Fibroblast of lung (primary cell): ENCODE measurements around the gene OR1I1. TPM values are rescaled to one million over a fixed set of nuclear protein-coding genes. Genes with fewer than 3 reads are reported as not detected.

Source experiments
- DNase-seq, 2 donors: peaks; one replicate each; pipeline versions ENCODE4 v3.0.0 to v3.0.0-alpha.2; 2010; ENCODE audit warnings: low read depth in 2 of 2
- H2AFZ ChIP-seq: 2 replicates; pipeline ENCODE4 v1.5.1; 2012; ENCODE audit warnings: low read length, control low read depth, inconsistent platforms
- H3K27ac ChIP-seq: 2 replicates; pipeline ENCODE4 v1.5.1; 2011; ENCODE audit warnings: low read length, control low read depth; ENCODE audit not compliant: insufficient read depth
- H3K27me3 ChIP-seq: 2 replicates; pipeline ENCODE4 v1.5.1; 2011; ENCODE audit warnings: mild to moderate bottlenecking, low read length; ENCODE audit not compliant: control insufficient read depth, insufficient read depth
- H3K36me3 ChIP-seq: 2 replicates; pipeline ENCODE4 v1.5.1; 2011; ENCODE audit warnings: low read length; ENCODE audit not compliant: control insufficient read depth, insufficient read depth
- H3K4me1 ChIP-seq: 2 replicates; pipeline ENCODE4 v1.5.1; 2011; ENCODE audit warnings: low read length; ENCODE audit not compliant: control insufficient read depth, insufficient read depth; ENCODE audit errors: extremely low read depth
- H3K4me2 ChIP-seq: 2 replicates; pipeline ENCODE4 v1.5.1; 2011; ENCODE audit warnings: low read length, control low read depth; ENCODE audit not compliant: insufficient read depth; ENCODE audit errors: extremely low read depth
- H3K4me3 ChIP-seq, 4 experiments: fragments of 200-600 bp in 1 of 4; sonication (generic) in 1 of 4; replicated peaks in 1 of 4; 2 replicates each; pipeline ENCODE4 v1.5.1; 2011 to 2016; ENCODE audit warnings: low read length in 4 of 4, low read depth in 3 of 4, mild to moderate bottlenecking in 3 of 4, control low read depth in 2 of 4, inconsistent platforms in 1 of 4, mixed read lengths in 1 of 4; ENCODE audit not compliant: insufficient read depth in 1 of 4; ENCODE audit errors: control extremely low read depth in 1 of 4
- H3K79me2 ChIP-seq: 2 replicates; pipeline ENCODE4 v1.5.1; 2012; ENCODE audit warnings: mild to moderate bottlenecking, low read length, inconsistent platforms; ENCODE audit not compliant: control insufficient read depth, insufficient read depth
- H3K9ac ChIP-seq: 2 replicates; pipeline ENCODE4 v1.5.1; 2011; ENCODE audit warnings: mild to moderate bottlenecking, low read length, control low read depth; ENCODE audit not compliant: insufficient read depth
- H3K9me3 ChIP-seq: 2 replicates; pipeline ENCODE4 v1.5.1; 2012; ENCODE audit warnings: low read depth, low read length; ENCODE audit not compliant: control insufficient read depth, insufficient read depth
- H4K20me1 ChIP-seq: 2 replicates; pipeline ENCODE4 v1.5.1; 2011; ENCODE audit warnings: low read length; ENCODE audit not compliant: control insufficient read depth, insufficient read depth; ENCODE audit errors: extremely low read depth
- EZH2 ChIP-seq: IDR thresholded peaks from 2 replicates; pipeline ENCODE4 v1.5.1; 2012; ENCODE audit warnings: low read length, control low read depth, mild to moderate bottlenecking; ENCODE audit errors: missing control alignments
- polyA plus RNA-seq, 2 donors: library from polyadenylated mRNA; depleted of rRNA in 1 of 2; stranded (reverse) in 1 of 2; unstranded in 1 of 2; fragments of >200 nt; gene quantifications; 2 replicates each; pipeline ENCODE4 v1.2.1, GENCODE V29; 2011 to 2012; ENCODE audit warnings: missing spikeins in 1 of 2
- total RNA-seq: library from RNA; depleted of rRNA; stranded (reverse); fragments of >200 nt; gene quantifications from 2 replicates; pipeline ENCODE4 v1.2.1, GENCODE V29; 2014
- TF ChIP-seq, protein P1 (sequence below), 2 donors: IDR thresholded peaks in 1 of 2; conservative IDR thresholded peaks in 1 of 2; 1 replicate in 1 of 2; 2 replicates in 1 of 2; pipeline ENCODE4 v1.5.1; 2011 to 2012; ENCODE audit warnings: low read length in 2 of 2, control low read depth in 1 of 2, inconsistent platforms in 1 of 2, low read depth in 1 of 2, mild to moderate bottlenecking in 1 of 2

Gene OR1I1
- total and polyA plus RNA-seq, 2 donors (not counting 1 experiment from before 2014, with no cell fraction given) = not detected

DNA sequence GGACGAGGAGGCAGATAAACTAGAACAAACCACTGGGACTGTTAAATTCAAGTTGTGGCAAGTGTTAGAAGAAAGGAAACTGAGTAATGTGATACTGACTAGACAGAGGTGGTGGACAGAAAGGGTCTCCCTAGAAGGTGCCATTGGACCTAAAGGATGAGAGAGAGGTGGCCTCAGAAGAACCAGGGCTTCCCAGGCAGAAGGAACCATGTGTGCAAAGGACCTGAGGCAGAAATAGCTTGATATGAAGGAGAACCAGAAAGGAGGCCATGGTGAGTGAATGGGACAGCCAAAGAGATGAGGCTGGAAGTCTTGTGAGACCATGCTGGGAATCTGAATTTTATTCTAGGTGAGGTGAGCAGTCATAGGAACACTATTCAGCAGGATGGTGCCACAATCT lies 22.4 kb downstream of the OR1I1 start:
- H3K9ac ChIP-seq = no peak overlapping the region
- peaks cover 5% of the 10 kb centered on the region for H3K27me3 ChIP-seq
- H3K79me2 ChIP-seq = peaks cover 22% of the 10 kb centered on the region
- no peak overlapping the region for H3K4me3 ChIP-seq
- H3K36me3 ChIP-seq = peaks cover 7% of the 10 kb centered on the region
- H4K20me1 ChIP-seq = no peaks in the 10 kb centered on the region
- DNase-seq = no peak
- H3K27ac ChIP-seq = no peak overlapping the region
- no peak overlapping the region for H3K4me2 ChIP-seq
- no peaks in the 10 kb centered on the region for H3K9me3 ChIP-seq
- TF ChIP-seq, protein P1, sequence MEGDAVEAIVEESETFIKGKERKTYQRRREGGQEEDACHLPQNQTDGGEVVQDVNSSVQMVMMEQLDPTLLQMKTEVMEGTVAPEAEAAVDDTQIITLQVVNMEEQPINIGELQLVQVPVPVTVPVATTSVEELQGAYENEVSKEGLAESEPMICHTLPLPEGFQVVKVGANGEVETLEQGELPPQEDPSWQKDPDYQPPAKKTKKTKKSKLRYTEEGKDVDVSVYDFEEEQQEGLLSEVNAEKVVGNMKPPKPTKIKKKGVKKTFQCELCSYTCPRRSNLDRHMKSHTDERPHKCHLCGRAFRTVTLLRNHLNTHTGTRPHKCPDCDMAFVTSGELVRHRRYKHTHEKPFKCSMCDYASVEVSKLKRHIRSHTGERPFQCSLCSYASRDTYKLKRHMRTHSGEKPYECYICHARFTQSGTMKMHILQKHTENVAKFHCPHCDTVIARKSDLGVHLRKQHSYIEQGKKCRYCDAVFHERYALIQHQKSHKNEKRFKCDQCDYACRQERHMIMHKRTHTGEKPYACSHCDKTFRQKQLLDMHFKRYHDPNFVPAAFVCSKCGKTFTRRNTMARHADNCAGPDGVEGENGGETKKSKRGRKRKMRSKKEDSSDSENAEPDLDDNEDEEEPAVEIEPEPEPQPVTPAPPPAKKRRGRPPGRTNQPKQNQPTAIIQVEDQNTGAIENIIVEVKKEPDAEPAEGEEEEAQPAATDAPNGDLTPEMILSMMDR (conservative IDR thresholded peaks at IDR 0.05 in 1 of 2, IDR thresholded peaks at IDR 0.05 in 1 of 2; ENCODE audit: low read depth in 1 of 2, low read length in 2 of 2) = no peak
- TF ChIP-seq EZH2 = no peak
- no peak overlapping the region for H2AFZ ChIP-seq
- H3K4me1 ChIP-seq = peaks cover 7% of the 10 kb centered on the region

DNA sequence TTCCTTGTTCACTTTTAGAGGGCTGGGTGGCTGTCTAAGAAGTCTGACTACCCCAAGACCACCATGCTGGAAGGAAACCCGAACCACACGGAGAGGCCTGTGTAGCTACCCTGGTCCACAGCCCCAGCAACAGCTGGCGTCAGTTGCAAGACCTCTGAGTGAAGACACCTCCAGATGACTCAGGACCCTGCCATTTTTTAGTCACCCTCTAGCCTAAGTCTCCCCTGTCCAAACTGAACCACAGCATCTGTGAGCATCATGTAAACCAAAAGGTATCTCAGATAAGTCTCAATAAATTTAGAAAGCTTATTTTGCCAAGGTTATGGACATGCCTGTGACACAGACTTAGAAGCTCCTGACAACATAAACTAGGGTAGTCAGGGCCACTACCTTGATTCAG lies 23.0 kb downstream of the OR1I1 start:
- peaks cover 7% of the 10 kb centered on the region for H3K4me1 ChIP-seq
- H3K27me3 ChIP-seq = peaks cover under 1% of the 10 kb centered on the region
- H2AFZ ChIP-seq = no peak overlapping the region
- DNase-seq = no peak
- no peaks in the 10 kb centered on the region for H4K20me1 ChIP-seq
- H3K9me3 ChIP-seq = no peaks in the 10 kb centered on the region
- no peak overlapping the region for H3K9ac ChIP-seq
- no peak overlapping the region for H3K4me2 ChIP-seq
- peaks cover 9% of the 10 kb centered on the region for H3K36me3 ChIP-seq
- H3K27ac ChIP-seq = no peak overlapping the region
- H3K4me3 ChIP-seq = no peak overlapping the region
- TF ChIP-seq, protein P1 (conservative IDR thresholded peaks at IDR 0.05 in 1 of 2, IDR thresholded peaks at IDR 0.05 in 1 of 2; ENCODE audit: low read depth in 1 of 2, low read length in 2 of 2) = no peak
- no peak for TF ChIP-seq EZH2
- peaks cover 23% of the 10 kb centered on the region for H3K79me2 ChIP-seq

DNA sequence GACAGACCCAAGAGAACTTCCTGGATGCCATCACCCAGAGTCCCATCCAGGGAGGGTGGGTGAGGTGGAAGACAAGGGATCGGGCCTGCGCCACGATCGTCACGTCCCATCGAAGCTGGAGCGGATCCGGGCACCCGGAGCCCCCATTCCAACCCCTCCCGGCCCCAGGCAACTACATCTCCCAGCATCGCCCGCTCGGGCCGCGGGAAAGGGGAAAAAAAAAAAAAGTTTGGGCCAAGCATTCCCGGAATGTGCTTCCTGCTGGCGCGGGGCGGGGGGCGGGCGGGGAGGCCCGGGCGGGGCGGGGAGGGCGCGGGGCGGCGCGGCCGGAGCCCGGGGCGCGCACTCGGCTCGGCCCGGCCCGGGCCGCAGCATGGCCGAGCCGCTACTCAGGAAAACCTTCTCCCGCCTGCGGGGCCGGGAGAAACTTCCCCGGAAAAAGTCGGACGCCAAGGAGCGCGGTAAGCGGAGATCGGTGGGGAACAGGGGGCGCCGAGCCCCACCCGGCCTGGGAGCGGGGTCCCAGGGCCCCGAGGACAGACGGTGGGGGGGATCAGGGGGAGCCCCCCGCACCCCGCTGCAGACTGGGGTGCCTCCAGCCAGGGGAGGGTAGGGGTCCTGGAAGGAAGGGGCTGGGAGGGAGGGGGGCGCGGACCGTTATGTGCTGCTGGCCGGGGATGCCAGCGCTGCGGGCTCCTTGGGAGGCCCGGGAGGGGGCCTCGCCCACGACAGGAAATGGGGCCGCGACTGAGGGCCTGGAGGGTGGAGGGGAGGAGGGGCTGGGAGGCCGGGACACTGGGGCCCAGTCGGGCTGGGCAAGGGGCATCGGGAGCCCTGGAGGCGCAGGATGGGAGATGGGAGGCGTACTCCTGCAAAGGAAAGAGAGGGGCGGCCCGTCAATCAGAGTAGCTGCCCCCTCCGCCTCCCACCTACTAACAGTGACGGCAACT lies 25.3 kb downstream of the OR1I1 start, which contains the start of gene SYDE1:
Gene SYDE1 (plus strand): TSS at position 341 of the 950 bp plus-strand sequence. CDS start 33 bp downstream, at position 374.
- Histone ChIP-seq H3K79me2 (peaks cover 24% of the 10 kb centered on the region), H3K36me3 (peaks cover 26% of the 10 kb centered on the region), H3K27ac (peak within 1 kb of the TSS; percentile 75), H3K27me3 (no peaks in the 10 kb centered on the region), H3K4me2 (peak within 1 kb of the TSS; percentile 97), H3K4me3 (peak within 1 kb of the TSS; percentile 79 to 85 (median 82)), H4K20me1 (no peaks in the 10 kb centered on the region), H2AFZ (peak within 1 kb of the TSS; percentile 99), H3K9ac (peak within 1 kb of the TSS; percentile 83), H3K4me1 (peaks cover 7% of the 10 kb centered on the region), H3K9me3 (no peaks in the 10 kb centered on the region)
- TF ChIP-seq, protein P1 (conservative IDR thresholded peaks at IDR 0.05 in 1 of 2, IDR thresholded peaks at IDR 0.05 in 1 of 2; ENCODE audit: low read depth in 1 of 2, low read length in 2 of 2) = no peak
- no peak for TF ChIP-seq EZH2
- DNase-seq = peak; percentile 63 to 68
